Endothelial cell of umbilical vein (primary cell): ENCODE measurements around the gene SCRN1. TPM values are rescaled to one million over a fixed set of nuclear protein-coding genes. Genes with fewer than 3 reads are reported as not detected.

Experiments
- BruUV-seq: library from RNA; stranded (reverse); fragments of 400-500 nt; replicated peaks from 2 replicates; lab custom pipeline; 2021; lab: Mats Ljungman, UMichigan
- CTCF ChIA-PET: fragments of 300-600, 350-600 bp; sonication (Branson Sonifier 250); formaldehyde crosslinking; loops from one replicate; lab custom pipeline; 2021; ENCODE audit warnings: antibody characterized with exemption, inconsistent platforms; lab: Charles Lee
- POLR2A ChIA-PET: fragments of 300-600, 350-600 bp; sonication (Branson Sonifier 250); formaldehyde crosslinking; loops from one replicate; lab custom pipeline; 2021; ENCODE audit warnings: antibody characterized with exemption, inconsistent platforms; lab: Charles Lee
- DNase-seq: peaks from one replicate; pipeline ENCODE4 v3.0.0-alpha.2; 2011; ENCODE audit warnings: low read depth, low spot score
- FAIRE-seq: peaks from 2 replicates; lab custom pipeline; 2011; peaks lifted over from hg19 to GRCh38; lab: Jason Lieb, UNC
- H2AFZ ChIP-seq: 2 replicates; pipeline ENCODE4 v1.6.0; 2012; ENCODE audit warnings: low read depth, low read length, control low read depth, inconsistent platforms
- H3K27ac ChIP-seq: 2 replicates; pipeline ENCODE4 v1.5.1; 2011; ENCODE audit warnings: low read depth, mild to moderate bottlenecking, control low read depth, low read length, moderate library complexity; ENCODE audit not compliant: insufficient read depth
- H3K27me3 ChIP-seq, 2 experiments: 2 replicates each; pipeline versions ENCODE4 v1.6.0 to v1.6.1; 2011; ENCODE audit warnings: low read length in 2 of 2, mixed read lengths in 1 of 2; ENCODE audit not compliant: control insufficient read depth in 2 of 2, insufficient read depth in 2 of 2
- H3K36me3 ChIP-seq, 2 experiments: 2 replicates in 1 of 2; 3 replicates in 1 of 2; pipeline ENCODE4 v1.5.1; 2011; ENCODE audit warnings: low read length in 2 of 2, mild to moderate bottlenecking in 1 of 2, moderate library complexity in 1 of 2; ENCODE audit not compliant: control insufficient read depth in 2 of 2, insufficient read depth in 2 of 2; ENCODE audit errors: extremely low read depth in 1 of 2
- H3K4me1 ChIP-seq: 3 replicates; pipeline ENCODE4 v1.5.1; 2011; ENCODE audit warnings: mild to moderate bottlenecking, low read length; ENCODE audit not compliant: control insufficient read depth, insufficient read depth; ENCODE audit errors: extremely low read depth
- H3K4me2 ChIP-seq: 2 replicates; pipeline ENCODE4 v1.6.1; 2011; ENCODE audit warnings: low read length, control low read depth, mixed read lengths; ENCODE audit not compliant: insufficient read depth
- H3K4me3 ChIP-seq, 3 experiments: fragments of 200-600 bp in 1 of 3; sonication (generic), shearing (Covaris generic) in 1 of 3; replicated peaks in 1 of 3; 2 replicates each; pipeline ENCODE4 v1.5.1; 2011 to 2016; ENCODE audit warnings: control low read depth in 3 of 3, low read length in 3 of 3, mild to moderate bottlenecking in 2 of 3, inconsistent platforms in 1 of 3, low read depth in 1 of 3, moderate library complexity in 1 of 3; ENCODE audit not compliant: insufficient read depth in 1 of 3
- H3K79me2 ChIP-seq: 2 replicates; pipeline ENCODE4 v1.6.0; 2012; ENCODE audit warnings: low read length, inconsistent platforms; ENCODE audit not compliant: control insufficient read depth, insufficient read depth
- H3K9ac ChIP-seq: replicated peaks from 2 replicates; pipeline ENCODE3; 2011; ENCODE audit warnings: low read length, control low read depth; ENCODE audit not compliant: insufficient read depth; ENCODE audit errors: extremely low read depth
- H3K9me1 ChIP-seq: replicated peaks from 3 replicates; pipeline ENCODE4 v1.6.0; 2011; ENCODE audit warnings: mild to moderate bottlenecking, low read length; ENCODE audit not compliant: control insufficient read depth, insufficient read depth; ENCODE audit errors: extremely low read depth
- H3K9me3 ChIP-seq: replicated peaks from 2 replicates; pipeline ENCODE4 v1.5.1; 2012; ENCODE audit warnings: low read length, inconsistent platforms; ENCODE audit not compliant: control insufficient read depth, insufficient read depth
- H4K20me1 ChIP-seq: replicated peaks from 2 replicates; pipeline ENCODE3; 2011; ENCODE audit warnings: mild to moderate bottlenecking, low read length; ENCODE audit not compliant: control insufficient read depth, insufficient read depth; ENCODE audit errors: extremely low read depth
- CTCF ChIP-seq, 2 donors: IDR thresholded peaks; 1 replicate in 1 of 2; 2 replicates in 1 of 2; pipeline ENCODE4 v1.5.1; 2011; ENCODE audit warnings: low read length in 2 of 2, mild to moderate bottlenecking in 2 of 2, moderate library complexity in 2 of 2, control low read depth in 1 of 2, inconsistent platforms in 1 of 2, low read depth in 1 of 2; ENCODE audit not compliant: insufficient read depth in 1 of 2; ENCODE audit errors: extremely low read depth in 1 of 2
- EZH2 ChIP-seq: IDR thresholded peaks from 2 replicates; pipeline ENCODE4 v1.6.1; 2012; ENCODE audit warnings: borderline replicate concordance, low read depth, mild to moderate bottlenecking, moderate library complexity, low read length, inconsistent platforms; ENCODE audit not compliant: severe bottlenecking
- FOS ChIP-seq: IDR thresholded peaks from 2 replicates; pipeline ENCODE4 v1.6.1; 2011; ENCODE audit warnings: mild to moderate bottlenecking, low read length, moderate library complexity, borderline replicate concordance; ENCODE audit not compliant: insufficient read depth
- GATA2 ChIP-seq: IDR thresholded peaks from 2 replicates; pipeline ENCODE4 v1.7.0; 2011; ENCODE audit warnings: low read depth, mild to moderate bottlenecking, moderate library complexity, mixed read lengths, low read length; ENCODE audit not compliant: insufficient read length, insufficient read depth
- JUN ChIP-seq: IDR thresholded peaks from 2 replicates; pipeline ENCODE4 v1.6.1; 2011; ENCODE audit warnings: borderline replicate concordance, low read depth; ENCODE audit not compliant: insufficient read length, insufficient read depth
- MAX ChIP-seq: IDR thresholded peaks from 2 replicates; pipeline ENCODE4 v1.6.1; 2011; ENCODE audit not compliant: insufficient read depth, insufficient read length
- MYC ChIP-seq: IDR thresholded peaks from one replicate; pipeline ENCODE4 v1.6.1; 2011; ENCODE audit warnings: mild to moderate bottlenecking, low read depth, low read length
- POLR2A ChIP-seq: IDR thresholded peaks from 2 replicates; pipeline ENCODE4 v1.6.1; 2012; ENCODE audit warnings: low read depth, mild to moderate bottlenecking, control low read depth, low read length
- POLR2AphosphoS5 ChIP-seq: IDR thresholded peaks from 2 replicates; pipeline ENCODE4 v1.6.1; 2012; ENCODE audit warnings: low read depth, mild to moderate bottlenecking, control low read depth, low read length, moderate library complexity; ENCODE audit not compliant: insufficient read depth
- dilution Hi-C: fragments of 300-500 bp; cut with MboI; formaldehyde crosslinking; loops from one replicate; pipeline ENCODE4 v1.15.0; 2019; ENCODE audit warnings: low sequenced_read_pairs; ENCODE audit not compliant: extremely low pct_ligation_motif_present
- intact Hi-C: fragments of 100-400 bp; cut with micrococcal nuclease; formaldehyde crosslinking; loops from one replicate; pipeline ENCODE4 v1.10.0; 2022
- polyA plus RNA-seq, 4 experiments: library from polyadenylated mRNA; depleted of rRNA in 3 of 4; stranded (reverse) in 3 of 4; unstranded in 1 of 4; fragments of >200 nt; gene quantifications; 2 replicates each; pipeline versions ENCODE4 v1.2.1 to v1.2.3, GENCODE V29; 2011 to 2012; ENCODE audit warnings: missing spikeins in 1 of 4
- total RNA-seq: library from RNA; stranded (reverse); gene quantifications from 2 replicates; pipeline ENCODE4 v1.2.3, GENCODE V29; 2021

SCRN1 gene
- total and polyA plus RNA-seq, 2 donors (not counting 3 experiments of a cell fraction or from before 2014, with no cell fraction given): 57.0 to 127 TPM

DNA sequence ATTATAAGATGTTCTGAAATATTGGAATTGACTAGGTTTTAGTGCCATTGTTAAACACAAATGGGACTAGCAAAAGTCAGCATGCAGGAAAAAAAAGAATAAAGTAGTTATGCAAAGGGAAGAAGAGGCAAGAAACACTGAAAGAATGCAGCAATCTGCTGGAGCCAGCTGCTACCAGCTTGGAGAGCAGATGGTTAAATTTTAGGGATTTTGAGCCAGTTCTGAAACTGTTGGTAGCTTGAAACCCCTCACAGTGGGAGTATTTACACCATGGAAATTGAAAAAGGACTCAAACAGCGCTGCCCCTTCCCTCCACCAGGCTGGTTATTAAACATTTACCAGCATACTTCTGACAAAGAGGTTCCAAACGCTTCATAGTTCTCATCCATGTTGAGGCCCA, 41.0 kb downstream of the SCRN1 start:
- intact Hi-C loops (loop anchor here (2.0 kb wide), 1 partner anchor 40 kb away; the partner anchor contains the start of gene SCRN1), dilution Hi-C loops (no loop called here)
- BruUV-seq: no TSS peak
- DNase-seq: no peak
- Histone ChIP-seq H3K79me2 (no peaks in the 10 kb centered on the region), H3K9ac (no peak overlapping the region), H3K9me3 (no peaks in the 10 kb centered on the region), H3K9me1 (no peaks in the 10 kb centered on the region), H3K4me2 (no peak overlapping the region), H3K36me3 (peaks cover 23 to 29% of the 10 kb centered on the region in 2 experiments), H3K27ac (no peak overlapping the region), H3K4me1 (no peaks in the 10 kb centered on the region), H4K20me1 (no peaks in the 10 kb centered on the region), H2AFZ (no peak overlapping the region), H3K4me3 (no peak overlapping the region), H3K27me3 (no peaks in the 10 kb centered on the region)
- POLR2A ChIA-PET: no interaction called here
- FAIRE-seq: peak; percentile 42
- CTCF ChIA-PET: interaction anchor here (1.0 kb wide), 1 partner anchor 113 kb away, joined by 3 read pairs; no protein-coding TSS in a partner anchor
- TF ChIP-seq MAX (no peak), FOS (no peak), MYC (no peak), JUN (no peak), GATA2 (no peak), POLR2A (no peak), CTCF (IDR thresholded peaks at IDR 0.05; ENCODE audit: extremely low read depth in 1 of 2, insufficient read depth in 1 of 2, low read depth in 1 of 2, low read length in 2 of 2) (no peak), POLR2AphosphoS5 (no peak), EZH2 (no peak)
